Spleen (tissue), 7 donors: ENCODE results near the gene AKR1C2.

ENCODE experiments used
- CTCF ChIP-seq, 11 experiments: fragments of 200-600 bp in 7 of 11; fragments of 450-650 bp in 4 of 11; sonication (generic) in 4 of 11; IDR thresholded peaks in 8 of 11; conservative IDR thresholded peaks in 3 of 11; 1 replicate in 7 of 11; 2 replicates in 4 of 11; pipeline versions ENCODE4 v1.4.0 to v1.8.0; 2016 to 2021; ENCODE audit warnings: antibody characterized with exemption in 11 of 11, inconsistent platforms in 4 of 11, mild to moderate bottlenecking in 1 of 11
- POLR2A ChIP-seq, 3 donors: fragments of 450-650 bp; IDR thresholded peaks; one replicate each; pipeline ENCODE4 v1.5.1; 2017; ENCODE audit warnings: antibody characterized with exemption in 3 of 3, mild to moderate bottlenecking in 1 of 3
- POLR2AphosphoS5 ChIP-seq, 3 donors: sonication (generic); formaldehyde crosslinking; IDR thresholded peaks; one replicate each; pipeline ENCODE4 v1.5.1; 2017; ENCODE audit warnings: antibody characterized with exemption in 3 of 3
- donor health status: DM: no; HTN: no; CAD: no; lungs with moderate emphysema.
- donor health status: DM: no; HTN: no; CAD: no.
- donor health status: DM: no; HTN: no; CAD: no.

- TF ChIP-seq POLR2A (IDR thresholded peaks at IDR 0.05), result no peak
- no peak for TF ChIP-seq CTCF (IDR thresholded peaks at IDR 0.05 in 8 of 11, conservative IDR thresholded peaks at IDR 0.05 in 3 of 11)
- no peak for TF ChIP-seq POLR2AphosphoS5 (IDR thresholded peaks at IDR 0.05)
These were observed 30.9 kb upstream of the AKR1C2 start for GRCh38 chr10:5034588-5034987.
